HEK293T (cell line): ENCODE results near the gene FAM163B.

Experiments used
- BHLHE40 ChIP-seq: fragments of 450-650 bp; IDR thresholded peaks from 2 replicates; pipeline ENCODE4 v1.6.1; 2016; ENCODE audit warnings: mild to moderate bottlenecking, moderate library complexity, borderline replicate concordance
- ELF4 ChIP-seq: fragments of 450-650 bp; IDR thresholded peaks from 2 replicates; pipeline ENCODE4 v1.6.1; 2017; ENCODE audit warnings: antibody characterized with exemption
- FOXA1 ChIP-seq: fragments of 450-650 bp; IDR thresholded peaks from 2 replicates; pipeline ENCODE4 v1.6.1; 2016; ENCODE audit warnings: mild to moderate bottlenecking
- FOXK2 ChIP-seq: fragments of 450-650 bp; IDR thresholded peaks from 2 replicates; pipeline ENCODE4 v1.6.1; 2016; ENCODE audit warnings: mild to moderate bottlenecking
- FOXM1 ChIP-seq: fragments of 450-650 bp; IDR thresholded peaks from 2 replicates; pipeline ENCODE4 v1.6.1; 2017; ENCODE audit warnings: mild to moderate bottlenecking, borderline replicate concordance
- HDGF ChIP-seq: fragments of 450-650 bp; IDR thresholded peaks from 2 replicates; pipeline ENCODE4 v1.6.1; 2017; ENCODE audit warnings: antibody characterized with exemption, borderline replicate concordance
- LEF1 ChIP-seq: fragments of 450-650 bp; IDR thresholded peaks from 2 replicates; pipeline ENCODE4 v1.6.1; 2017; ENCODE audit warnings: mild to moderate bottlenecking, borderline replicate concordance
- NFRKB ChIP-seq: fragments of 450-650 bp; IDR thresholded peaks from 2 replicates; pipeline ENCODE4 v1.6.1; 2016; ENCODE audit warnings: mild to moderate bottlenecking, moderate library complexity
- SP1 ChIP-seq: fragments of 450-650 bp; IDR thresholded peaks from 2 replicates; pipeline ENCODE4 v1.6.1; 2017
- ZNF384 ChIP-seq: fragments of 450-650 bp; IDR thresholded peaks from 2 replicates; pipeline ENCODE4 v1.6.1; 2016

DNA sequence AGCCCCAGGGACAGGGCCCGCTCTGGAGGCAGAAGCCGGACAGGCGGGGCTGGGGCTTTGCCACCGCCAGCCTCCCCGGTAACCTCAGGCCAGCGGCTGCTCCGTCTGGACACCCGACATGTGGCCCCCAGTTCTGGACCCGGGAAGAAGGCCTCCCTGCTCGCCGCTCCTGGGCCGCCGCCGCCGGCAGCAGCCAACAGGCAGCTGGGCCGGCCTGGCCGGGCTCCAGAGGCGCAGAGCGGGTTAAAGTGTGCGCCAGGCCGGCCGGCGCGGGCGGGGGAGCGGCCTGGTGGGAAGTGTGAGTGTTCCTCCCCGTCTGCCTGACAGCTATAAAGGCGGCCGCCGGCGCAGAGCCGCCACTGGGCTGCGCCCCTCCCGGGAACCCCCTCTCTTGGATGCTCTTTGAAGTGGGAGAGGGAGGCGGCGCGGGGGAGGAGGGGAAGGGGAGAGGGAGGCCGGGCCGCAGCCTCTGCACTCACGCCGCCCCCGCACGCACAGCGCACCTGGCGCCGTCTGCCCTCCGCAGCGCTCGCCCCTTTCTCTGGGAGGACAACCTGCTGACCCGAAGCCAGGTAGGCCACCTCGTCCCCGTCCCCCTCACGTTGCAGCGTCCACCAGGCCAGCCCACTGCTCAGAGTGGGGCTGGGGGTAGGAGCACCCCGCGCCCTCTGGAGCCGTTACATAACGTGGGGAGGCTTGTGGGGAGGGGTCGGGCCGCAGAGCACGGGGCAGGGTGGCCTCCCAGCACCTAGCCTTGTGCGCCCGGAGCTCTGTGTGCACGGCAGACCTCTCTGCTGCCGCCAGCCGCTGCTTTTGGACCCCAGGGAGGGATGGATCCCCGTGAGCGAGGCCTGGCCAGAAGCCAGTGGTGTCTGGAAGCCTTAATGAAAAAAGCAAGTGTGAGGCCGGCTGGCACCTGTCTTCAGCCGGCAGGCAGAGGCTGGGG, 74.6 kb downstream of the FAM163B start, which contains the start of gene ADAMTSL2:
- no peak for TF ChIP-seq ELF4
- no peak for TF ChIP-seq HDGF
- no peak for TF ChIP-seq FOXK2
- TF ChIP-seq FOXA1 = no peak
- TF ChIP-seq FOXM1 = no peak
- TF ChIP-seq BHLHE40 = no peak
- TF ChIP-seq LEF1 = no peak
- no peak for TF ChIP-seq ZNF384
- TF ChIP-seq SP1 = no peak
- no peak for TF ChIP-seq NFRKB
